Neuronal stem cell (in vitro differentiated cells): ENCODE data around the gene TMEM204.
A peak's percentile ranks its signal among the peaks of the same experiment; 100 is the strongest.

Source experiments
- DNase-seq: peaks from one replicate; pipeline ENCODE4 v3.0.0-alpha.2; 2013; ENCODE audit warnings: low spot score
- H2AFZ ChIP-seq: one replicate; pipeline ENCODE4 v1.6.1; 2013; ENCODE audit warnings: mild to moderate bottlenecking, low read length, inconsistent platforms
- H2AK5ac ChIP-seq: 2 replicates; pipeline ENCODE4 v1.6.1; 2013; ENCODE audit warnings: low read depth, mild to moderate bottlenecking, inconsistent platforms, low read length, moderate library complexity, mixed read lengths
- H2BK120ac ChIP-seq: 2 replicates; pipeline ENCODE4 v1.6.1; 2013; ENCODE audit warnings: low read depth, mild to moderate bottlenecking, inconsistent platforms, low read length, moderate library complexity, mixed read lengths
- H2BK12ac ChIP-seq: one replicate; pipeline ENCODE4 v1.6.1; 2013; ENCODE audit warnings: low read length, inconsistent platforms
- H2BK15ac ChIP-seq: 2 replicates; pipeline ENCODE4 v1.6.1; 2013; ENCODE audit warnings: mild to moderate bottlenecking, low read length, inconsistent platforms, mixed read lengths
- H2BK5ac ChIP-seq: one replicate; pipeline ENCODE4 v1.6.1; 2013; ENCODE audit warnings: inconsistent platforms, mild to moderate bottlenecking, low read length, moderate library complexity
- H3K14ac ChIP-seq: one replicate; pipeline ENCODE4 v1.6.1; 2013; ENCODE audit warnings: low read length, inconsistent platforms
- H3K18ac ChIP-seq: 2 replicates; pipeline ENCODE4 v1.6.1; 2013; ENCODE audit warnings: low read length, inconsistent platforms
- H3K23ac ChIP-seq: 2 replicates; pipeline ENCODE4 v1.6.1; 2013; ENCODE audit warnings: low read depth, mild to moderate bottlenecking, mixed read lengths, low read length, inconsistent platforms; ENCODE audit not compliant: poor library complexity
- H3K27ac ChIP-seq: replicated peaks from 3 replicates; pipeline ENCODE4 v1.5.1; 2013; ENCODE audit warnings: low read length, inconsistent platforms
- H3K27me3 ChIP-seq, 3 experiments: 2 replicates each; pipeline ENCODE4 v1.6.1; 2013; ENCODE audit warnings: low read length in 3 of 3, mild to moderate bottlenecking in 2 of 3, inconsistent platforms in 1 of 3, low read depth in 1 of 3, mixed read lengths in 1 of 3, moderate library complexity in 1 of 3; ENCODE audit not compliant: control insufficient read depth in 3 of 3, insufficient read depth in 3 of 3
- H3K36me3 ChIP-seq, 2 donors: replicated peaks in 1 of 2; 2 replicates each; pipeline ENCODE4 v1.6.1; 2013; ENCODE audit warnings: low read length in 2 of 2; ENCODE audit not compliant: control insufficient read depth in 2 of 2, insufficient read depth in 2 of 2
- H3K4ac ChIP-seq: 2 replicates; pipeline ENCODE4 v1.6.1; 2013; ENCODE audit warnings: inconsistent platforms, mild to moderate bottlenecking, low read length, moderate library complexity
- H3K4me1 ChIP-seq, 2 donors: 1 replicate in 1 of 2; 2 replicates in 1 of 2; pipeline ENCODE4 v1.6.1; 2013; ENCODE audit warnings: low read length in 2 of 2, low read depth in 1 of 2; ENCODE audit not compliant: control insufficient read depth in 2 of 2, insufficient read depth in 1 of 2
- H3K4me2 ChIP-seq: one replicate; pipeline ENCODE4 v1.6.1; 2013; ENCODE audit warnings: mild to moderate bottlenecking, low read length, inconsistent platforms; ENCODE audit not compliant: insufficient read depth, poor library complexity, severe bottlenecking
- H3K4me3 ChIP-seq, 2 donors: 2 replicates each; pipeline ENCODE4 v1.5.1; 2013; ENCODE audit warnings: low read length in 2 of 2, mild to moderate bottlenecking in 2 of 2, inconsistent platforms in 1 of 2, moderate library complexity in 1 of 2
- H3K79me1 ChIP-seq: one replicate; pipeline ENCODE4 v1.6.1; 2013; ENCODE audit warnings: low read depth, mild to moderate bottlenecking, inconsistent platforms, low read length, moderate library complexity
- H3K9ac ChIP-seq: one replicate; pipeline ENCODE4 v1.6.1; 2013; ENCODE audit warnings: mild to moderate bottlenecking, low read depth, low read length, inconsistent platforms; ENCODE audit not compliant: poor library complexity
- H3K9me3 ChIP-seq, 2 donors: replicated peaks in 1 of 2; 2 replicates each; pipeline versions ENCODE3 to v1.6.1; 2013; ENCODE audit warnings: low read length in 2 of 2, mild to moderate bottlenecking in 2 of 2, inconsistent platforms in 1 of 2, low read depth in 1 of 2, mixed read lengths in 1 of 2, moderate library complexity in 1 of 2; ENCODE audit not compliant: control insufficient read depth in 2 of 2, insufficient read depth in 1 of 2
- H4K8ac ChIP-seq: one replicate; pipeline ENCODE4 v1.6.1; 2013; ENCODE audit warnings: low read depth, mild to moderate bottlenecking, inconsistent platforms, low read length, moderate library complexity
- H4K91ac ChIP-seq: one replicate; pipeline ENCODE4 v1.6.1; 2013; ENCODE audit warnings: low read length, low read depth, mild to moderate bottlenecking, inconsistent platforms; ENCODE audit not compliant: poor library complexity
- WGBS, 2 donors: extraction: QIAGEN DNeasy Blood & Tissue Kit; methylation state at CpG; one replicate each; pipeline ENCODE4 v1.1.7; 2013; ENCODE audit warnings: missing lambda C conversion rate in 2 of 2, mixed read lengths in 1 of 2; ENCODE audit not compliant: insufficient read length in 2 of 2, insufficient replicate concordance in 1 of 2; ENCODE audit errors: extremely low coverage in 2 of 2; 5-methylcytosine and 5-hydroxymethylcytosine counted together

Gene TMEM204

DNA sequence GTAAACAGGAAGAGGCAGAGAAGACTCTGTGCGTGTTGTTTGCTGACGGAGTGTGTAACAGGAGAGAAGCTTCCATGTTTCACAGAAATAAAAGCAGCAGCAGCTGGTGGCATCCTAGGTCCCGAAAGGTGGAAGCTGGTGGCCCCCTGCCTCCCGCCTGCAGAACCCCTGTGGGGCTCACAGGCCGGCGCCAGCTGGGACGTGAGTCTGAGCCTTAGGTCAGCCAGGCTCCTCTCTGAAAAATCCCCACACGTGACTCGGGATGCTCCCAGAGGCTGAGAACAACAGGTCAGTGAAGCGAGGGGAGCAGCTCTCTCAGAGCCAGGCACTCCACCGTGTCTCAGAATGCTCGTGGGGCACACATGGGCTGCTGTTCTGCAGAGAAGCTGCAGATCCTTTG lies 27.4 kb downstream of the TMEM204 start:
- Histone ChIP-seq H3K14ac (no peak overlapping the region), H2BK12ac (no peak overlapping the region), H2BK5ac (no peak overlapping the region), H3K9ac (no peak overlapping the region), H4K91ac (no peak overlapping the region), H2AFZ (no peak overlapping the region), H2BK120ac (no peak overlapping the region), H3K18ac (no peak overlapping the region), H4K8ac (no peak overlapping the region), H3K4me3 (no peak overlapping the region), H3K4ac (no peak overlapping the region), H3K27me3 (no peaks in the 10 kb centered on the region), H3K36me3 (peaks cover 53 to 89% of the 10 kb centered on the region in 2 donors), H3K27ac (no peak overlapping the region), H3K4me1 (no peaks in the 10 kb centered on the region), H3K23ac (no peak overlapping the region), H3K9me3 (no peaks in the 10 kb centered on the region), H3K79me1 (peaks cover 3% of the 10 kb centered on the region), H2AK5ac (no peak overlapping the region), H2BK15ac (no peak overlapping the region), H3K4me2 (no peak overlapping the region)
- WGBS, 2 donors = no CpG with 5 or more reads among the region's 12 CpGs
- DNase-seq = no peak

DNA sequence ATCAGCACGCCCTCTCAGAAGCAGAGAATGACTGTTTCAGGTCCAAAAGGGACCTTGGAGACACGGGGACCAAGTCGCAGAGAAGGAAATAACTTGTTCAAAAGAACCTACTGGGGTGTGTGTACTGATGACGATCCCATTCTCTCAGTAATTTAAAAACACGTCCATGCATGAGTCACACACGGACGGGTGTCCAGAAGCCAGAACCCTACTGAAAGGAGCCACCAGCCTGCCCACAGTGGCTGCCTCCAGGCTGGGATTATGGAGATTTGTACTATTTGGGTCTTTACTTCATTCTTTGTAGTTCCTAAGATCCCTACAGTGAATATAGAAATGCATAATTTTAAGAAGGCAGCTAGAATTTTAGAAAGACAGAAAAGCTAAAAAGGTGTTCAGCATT lies 27.8 kb downstream of the TMEM204 start:
- H4K8ac ChIP-seq = no peak overlapping the region
- H4K91ac ChIP-seq = no peak overlapping the region
- H3K9ac ChIP-seq = no peak overlapping the region
- no CpG with 5 or more reads among the region's 7 CpGs for WGBS, 2 donors
- peaks cover 50 to 87% of the 10 kb centered on the region in 2 donors for H3K36me3 ChIP-seq
- no peak overlapping the region for H3K4me2 ChIP-seq
- H2BK12ac ChIP-seq = no peak overlapping the region
- no peak overlapping the region for H3K23ac ChIP-seq
- H3K4me1 ChIP-seq = no peaks in the 10 kb centered on the region
- H3K79me1 ChIP-seq = peaks cover 3% of the 10 kb centered on the region
- no peak overlapping the region for H2BK5ac ChIP-seq
- no peak overlapping the region for H3K14ac ChIP-seq
- no peak for DNase-seq
- H3K18ac ChIP-seq = no peak overlapping the region
- no peaks in the 10 kb centered on the region for H3K27me3 ChIP-seq
- H3K27ac ChIP-seq = no peak overlapping the region
- no peak overlapping the region for H2BK15ac ChIP-seq
- no peak overlapping the region for H2AFZ ChIP-seq
- H3K4ac ChIP-seq = no peak overlapping the region
- no peak overlapping the region for H3K4me3 ChIP-seq
- no peak overlapping the region for H2AK5ac ChIP-seq
- no peaks in the 10 kb centered on the region for H3K9me3 ChIP-seq
- H2BK120ac ChIP-seq = no peak overlapping the region

DNA sequence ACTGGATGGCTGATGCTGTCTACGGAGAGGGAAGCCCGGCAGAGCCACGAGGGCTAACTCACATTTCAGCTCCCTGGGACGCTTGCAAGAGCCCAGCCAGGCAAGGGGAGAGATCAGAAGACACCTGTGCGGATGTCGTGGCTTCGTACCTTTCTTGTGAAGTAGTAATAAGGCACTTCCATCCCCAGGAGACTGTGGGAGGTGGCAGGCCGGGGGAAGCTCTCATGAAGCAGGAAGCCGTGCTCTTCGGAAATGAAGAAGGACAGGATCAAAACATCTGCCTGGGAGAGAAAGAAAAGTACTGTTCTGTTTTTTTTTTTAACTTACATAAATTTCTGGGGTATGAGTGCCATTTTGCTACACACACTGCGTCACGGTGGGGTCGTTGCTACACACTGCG lies 28.4 kb downstream of the TMEM204 start:
- H2AK5ac ChIP-seq = no peak overlapping the region
- no peak overlapping the region for H3K14ac ChIP-seq
- H2AFZ ChIP-seq = no peak overlapping the region
- H3K4me2 ChIP-seq = no peak overlapping the region
- no peak overlapping the region for H4K91ac ChIP-seq
- no peak overlapping the region for H3K4me3 ChIP-seq
- H2BK15ac ChIP-seq = no peak overlapping the region
- H3K4ac ChIP-seq = no peak overlapping the region
- H2BK12ac ChIP-seq = no peak overlapping the region
- DNase-seq = no peak
- no peaks in the 10 kb centered on the region for H3K9me3 ChIP-seq
- H3K27me3 ChIP-seq = no peaks in the 10 kb centered on the region
- H3K27ac ChIP-seq = no peak overlapping the region
- H3K23ac ChIP-seq = no peak overlapping the region
- WGBS, 2 donors = no CpG with 5 or more reads among the region's 14 CpGs
- peaks cover 50 to 82% of the 10 kb centered on the region in 2 donors for H3K36me3 ChIP-seq
- H3K79me1 ChIP-seq = peaks cover 3% of the 10 kb centered on the region
- H3K4me1 ChIP-seq = no peaks in the 10 kb centered on the region
- no peak overlapping the region for H3K9ac ChIP-seq
- no peak overlapping the region for H2BK5ac ChIP-seq
- H3K18ac ChIP-seq = no peak overlapping the region
- H2BK120ac ChIP-seq = no peak overlapping the region
- H4K8ac ChIP-seq = no peak overlapping the region

DNA sequence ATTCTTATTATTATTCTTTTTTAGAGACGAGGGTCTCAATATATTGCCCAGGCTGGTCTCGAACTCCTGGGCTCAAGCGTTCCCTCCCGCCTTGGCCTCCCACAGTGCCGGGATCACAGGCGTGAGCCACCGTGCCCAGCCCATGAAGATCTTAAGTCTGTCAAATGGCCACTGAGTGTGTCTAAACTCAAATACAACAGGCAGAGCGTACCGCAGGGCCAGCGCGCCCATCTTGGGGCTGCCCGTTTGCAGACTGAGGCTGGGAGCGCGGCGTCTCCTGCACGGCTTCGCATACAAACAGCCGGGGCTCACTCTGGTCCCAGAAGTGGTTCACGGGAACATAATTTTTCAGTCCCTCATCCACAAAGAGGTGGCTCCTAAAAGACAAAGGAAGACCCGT lies 30.3 kb downstream of the TMEM204 start:
- Histone ChIP-seq H2BK15ac (no peak overlapping the region), H3K9me3 (no peaks in the 10 kb centered on the region), H3K27ac (no peak overlapping the region), H2AK5ac (no peak overlapping the region), H3K18ac (no peak overlapping the region), H4K91ac (no peak overlapping the region), H3K36me3 (peaks cover 43 to 73% of the 10 kb centered on the region in 2 donors), H2BK5ac (peak overlapping the region; percentile 47), H3K4me1 (no peaks in the 10 kb centered on the region), H3K27me3 (no peaks in the 10 kb centered on the region), H3K9ac (no peak overlapping the region), H3K79me1 (peaks cover 3% of the 10 kb centered on the region), H3K4me2 (no peak overlapping the region), H2BK12ac (no peak overlapping the region), H3K14ac (no peak overlapping the region), H3K23ac (no peak overlapping the region), H4K8ac (no peak overlapping the region), H3K4me3 (no peak overlapping the region), H2AFZ (no peak overlapping the region), H2BK120ac (no peak overlapping the region), H3K4ac (no peak overlapping the region)
- no CpG with 5 or more reads among the region's 20 CpGs for WGBS, 2 donors
- no peak for DNase-seq
